ENCODE results near the gene IMMP2L.
"Not testable (repeated sequence)": the region's sequence is repeated elsewhere in the genome, so short reads cannot be mapped to it uniquely, and the experiment has no call there.

Gene IMMP2L

DNA sequence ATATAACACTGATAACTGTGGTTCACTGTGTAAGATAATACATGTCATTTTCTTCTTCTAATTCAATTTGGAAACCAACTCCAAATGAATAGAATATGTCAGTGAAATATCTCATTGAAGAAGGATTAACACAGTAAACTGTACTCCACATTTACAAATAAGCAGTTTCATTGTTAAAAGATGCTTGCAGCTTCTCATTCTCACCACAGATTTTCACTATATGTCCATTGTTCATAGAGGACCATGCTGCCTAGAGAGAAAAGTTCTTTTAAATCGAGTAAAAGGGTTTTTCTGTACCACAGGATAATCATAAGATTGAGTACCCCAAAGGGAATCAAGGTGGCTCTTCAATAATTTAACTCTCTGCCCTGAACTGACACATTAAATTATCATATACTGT is 305.9 kb downstream of the IMMP2L start:
- Histone ChIP-seq H3K4me1 (ENCODE audit: control insufficient read depth, insufficient read depth, low read length) (no peaks in the 10 kb centered on the region), H3K27ac (ENCODE audit: low read depth, low read length) (no peak overlapping the region), H3K36me3 (ENCODE audit: control insufficient read depth, insufficient read depth, low read length) (no peaks in the 10 kb centered on the region), H3K27me3 (ENCODE audit: control insufficient read depth, insufficient read depth, low read length) (no peaks in the 10 kb centered on the region), H3K9ac (ENCODE audit: low read length) (no peak overlapping the region), H3K4me3 (ENCODE audit: low read length) (no peak overlapping the region)

- H3K9ac ChIP-seq (ENCODE audit: low read length), result no peak overlapping the region
- no peak overlapping the region for H3K27ac ChIP-seq (ENCODE audit: low read depth, low read length)
- H3K36me3 ChIP-seq (ENCODE audit: control insufficient read depth, insufficient read depth, low read length), result no peaks in the 10 kb centered on the region
- no peak overlapping the region for H3K4me3 ChIP-seq (ENCODE audit: low read length)
- H3K4me1 ChIP-seq (ENCODE audit: control insufficient read depth, insufficient read depth, low read length), result no peaks in the 10 kb centered on the region
- H3K27me3 ChIP-seq (ENCODE audit: control insufficient read depth, insufficient read depth, low read length), result no peaks in the 10 kb centered on the region
Measured at GRCh38 chr7:111255576-111255975, 306.7 kb downstream of the IMMP2L start.

- not testable (repeated sequence) for H3K36me3 ChIP-seq (ENCODE audit: control insufficient read depth, insufficient read depth, low read length); H3K9ac ChIP-seq (ENCODE audit: low read length); H3K4me1 ChIP-seq (ENCODE audit: control insufficient read depth, insufficient read depth, low read length); H3K4me3 ChIP-seq (ENCODE audit: low read length); H3K27me3 ChIP-seq (ENCODE audit: control insufficient read depth, insufficient read depth, low read length); H3K27ac ChIP-seq (ENCODE audit: low read depth, low read length)
Measured at GRCh38 chr7:111251365-111251764, 310.9 kb downstream of the IMMP2L start.

GRCh38 chr7:111249807-111250206 is 312.5 kb downstream of the IMMP2L start:
- not testable (repeated sequence) for H3K4me1 ChIP-seq (ENCODE audit: control insufficient read depth, insufficient read depth, low read length); H3K4me3 ChIP-seq (ENCODE audit: low read length)

GRCh38 chr7:111242141-111242755 is 320.0 kb downstream of the IMMP2L start:
- Histone ChIP-seq H3K4me1 (ENCODE audit: control insufficient read depth, insufficient read depth, low read length) (no peaks in the 10 kb centered on the region), H3K27ac (ENCODE audit: low read depth, low read length) (no peak overlapping the region), H3K9ac (ENCODE audit: low read length) (no peak overlapping the region), H3K27me3 (ENCODE audit: control insufficient read depth, insufficient read depth, low read length) (no peaks in the 10 kb centered on the region), H3K36me3 (ENCODE audit: control insufficient read depth, insufficient read depth, low read length) (no peaks in the 10 kb centered on the region), H3K4me3 (ENCODE audit: low read length) (no peak overlapping the region)

More at GRCh38 chr7:111249807-111250206, 312.5 kb downstream of the IMMP2L start:
- H3K36me3 ChIP-seq (ENCODE audit: control insufficient read depth, insufficient read depth, low read length); H3K27me3 ChIP-seq (ENCODE audit: control insufficient read depth, insufficient read depth, low read length); H3K27ac ChIP-seq (ENCODE audit: low read depth, low read length); H3K9ac ChIP-seq (ENCODE audit: low read length): not testable (repeated sequence)

- H3K4me1 ChIP-seq (ENCODE audit: control insufficient read depth, insufficient read depth, low read length), result no peaks in the 10 kb centered on the region
- H3K36me3 ChIP-seq (ENCODE audit: control insufficient read depth, insufficient read depth, low read length), result no peaks in the 10 kb centered on the region
- no peak overlapping the region for H3K4me3 ChIP-seq (ENCODE audit: low read length)
- no peaks in the 10 kb centered on the region for H3K27me3 ChIP-seq (ENCODE audit: control insufficient read depth, insufficient read depth, low read length)
- no peak overlapping the region for H3K27ac ChIP-seq (ENCODE audit: low read depth, low read length)
- H3K9ac ChIP-seq (ENCODE audit: low read length), result no peak overlapping the region
Measured at GRCh38 chr7:111240371-111240770, 321.9 kb downstream of the IMMP2L start.

DNA sequence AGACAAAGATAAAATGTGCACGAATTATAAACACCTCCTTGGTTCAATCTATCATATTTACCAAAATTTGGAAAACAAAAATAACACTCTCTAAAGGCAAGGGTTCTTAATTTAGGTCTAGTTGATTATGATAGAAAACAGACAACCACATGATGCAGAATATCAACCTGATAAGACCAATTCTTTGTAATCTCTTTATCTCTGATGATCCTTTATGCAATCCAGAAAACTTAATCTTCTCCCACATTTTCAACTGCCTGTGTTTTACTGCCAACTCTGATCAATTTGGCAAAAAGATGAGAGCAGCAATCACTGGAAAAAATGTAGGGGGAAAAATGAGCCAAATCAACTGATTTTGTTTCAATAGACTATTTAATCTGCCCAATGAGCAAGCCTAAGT is 322.9 kb downstream of the IMMP2L start:
- Histone ChIP-seq H3K4me3 (ENCODE audit: low read length) (no peak overlapping the region), H3K36me3 (ENCODE audit: control insufficient read depth, insufficient read depth, low read length) (no peaks in the 10 kb centered on the region), H3K27me3 (ENCODE audit: control insufficient read depth, insufficient read depth, low read length) (no peaks in the 10 kb centered on the region), H3K27ac (ENCODE audit: low read depth, low read length) (no peak overlapping the region), H3K9ac (ENCODE audit: low read length) (no peak overlapping the region), H3K4me1 (ENCODE audit: control insufficient read depth, insufficient read depth, low read length) (no peaks in the 10 kb centered on the region)

GRCh38 chr7:111238886-111239285 is 323.4 kb downstream of the IMMP2L start:
- Histone ChIP-seq H3K27me3 (ENCODE audit: control insufficient read depth, insufficient read depth, low read length) (no peaks in the 10 kb centered on the region), H3K4me1 (ENCODE audit: control insufficient read depth, insufficient read depth, low read length) (no peaks in the 10 kb centered on the region), H3K9ac (ENCODE audit: low read length) (no peak overlapping the region), H3K4me3 (ENCODE audit: low read length) (peak overlapping the region; percentile 41), H3K36me3 (ENCODE audit: control insufficient read depth, insufficient read depth, low read length) (no peaks in the 10 kb centered on the region), H3K27ac (ENCODE audit: low read depth, low read length) (no peak overlapping the region)

DNA sequence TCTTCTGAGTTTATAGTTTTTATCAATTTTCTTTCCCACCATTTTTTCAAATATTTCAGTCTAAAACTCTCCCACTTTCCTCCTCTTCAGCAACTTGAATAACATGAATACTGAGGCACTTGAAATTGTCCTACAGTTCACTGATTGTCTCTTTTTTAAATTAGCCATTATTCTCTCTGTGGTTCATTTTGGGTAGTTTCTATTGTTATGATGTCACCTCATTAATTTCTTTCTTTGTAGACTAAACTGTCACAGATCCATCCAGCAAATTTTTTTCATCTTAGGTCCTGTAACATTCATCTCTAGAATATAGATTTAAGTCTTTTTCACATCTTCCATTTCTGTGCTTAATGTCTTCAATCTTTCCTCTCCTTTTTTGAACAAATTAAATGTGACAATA is 326.6 kb downstream of the IMMP2L start:
- Histone ChIP-seq H3K9ac (ENCODE audit: low read length) (no peak overlapping the region), H3K4me3 (ENCODE audit: low read length) (no peak overlapping the region), H3K36me3 (ENCODE audit: control insufficient read depth, insufficient read depth, low read length) (no peaks in the 10 kb centered on the region), H3K4me1 (ENCODE audit: control insufficient read depth, insufficient read depth, low read length) (no peaks in the 10 kb centered on the region), H3K27ac (ENCODE audit: low read depth, low read length) (no peak overlapping the region), H3K27me3 (ENCODE audit: control insufficient read depth, insufficient read depth, low read length) (no peaks in the 10 kb centered on the region)

GRCh38 chr7:111232249-111233084 is 329.8 kb downstream of the IMMP2L start:
- no peak overlapping the region for H3K4me3 ChIP-seq (ENCODE audit: low read length)
- H3K4me1 ChIP-seq (ENCODE audit: control insufficient read depth, insufficient read depth, low read length), result no peaks in the 10 kb centered on the region
- no peaks in the 10 kb centered on the region for H3K27me3 ChIP-seq (ENCODE audit: control insufficient read depth, insufficient read depth, low read length)
- no peak overlapping the region for H3K27ac ChIP-seq (ENCODE audit: low read depth, low read length)
- no peak overlapping the region for H3K9ac ChIP-seq (ENCODE audit: low read length)
- no peaks in the 10 kb centered on the region for H3K36me3 ChIP-seq (ENCODE audit: control insufficient read depth, insufficient read depth, low read length)

DNA sequence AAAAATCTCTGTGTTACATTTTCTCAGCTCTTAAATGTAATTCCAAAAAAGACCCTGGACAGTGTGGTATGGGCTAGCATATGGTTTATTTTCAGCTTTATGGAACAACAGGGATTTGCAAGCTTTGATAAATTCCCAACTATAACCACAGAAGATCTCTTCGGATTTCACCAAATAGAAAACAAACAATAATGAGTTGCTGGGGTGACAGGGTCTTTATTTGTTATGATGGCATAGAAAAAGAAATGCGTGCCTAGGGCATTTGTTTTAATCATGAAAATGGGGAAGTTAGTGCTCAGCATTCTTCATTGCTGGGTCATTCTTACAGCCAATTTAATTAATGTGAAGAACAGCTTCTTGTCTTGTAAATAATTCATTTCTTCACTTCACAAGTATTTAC is 332.4 kb downstream of the IMMP2L start:
- no peak overlapping the region for H3K27ac ChIP-seq (ENCODE audit: low read depth, low read length)
- H3K27me3 ChIP-seq (ENCODE audit: control insufficient read depth, insufficient read depth, low read length), result no peaks in the 10 kb centered on the region
- no peak overlapping the region for H3K4me3 ChIP-seq (ENCODE audit: low read length)
- no peaks in the 10 kb centered on the region for H3K36me3 ChIP-seq (ENCODE audit: control insufficient read depth, insufficient read depth, low read length)
- no peak overlapping the region for H3K9ac ChIP-seq (ENCODE audit: low read length)
- H3K4me1 ChIP-seq (ENCODE audit: control insufficient read depth, insufficient read depth, low read length), result no peaks in the 10 kb centered on the region

DNA sequence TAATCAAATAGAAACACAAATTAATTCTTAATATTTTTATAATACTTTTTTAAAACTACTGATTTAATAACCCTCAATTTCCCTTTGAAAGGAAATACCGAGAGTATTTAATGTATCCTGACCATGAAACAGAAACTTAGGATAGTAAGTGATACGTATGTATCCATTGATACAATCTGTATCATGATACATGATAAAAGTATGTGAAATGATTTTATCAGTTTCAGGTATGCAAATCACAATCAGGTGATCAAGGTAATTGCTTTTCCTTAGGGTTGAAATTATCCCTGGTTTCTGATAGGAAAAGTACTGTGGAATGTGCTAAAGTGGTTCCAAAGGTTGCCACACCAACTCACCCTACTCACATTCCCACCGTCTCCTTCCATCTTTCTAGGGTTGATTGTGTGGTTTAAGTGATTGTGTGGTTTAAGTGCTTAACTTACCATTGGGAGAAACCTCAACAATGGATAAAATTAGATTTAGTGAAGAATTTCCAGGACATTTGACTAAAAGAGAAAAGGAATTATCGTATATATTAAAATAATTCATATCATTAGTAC is 333.0 kb downstream of the IMMP2L start:
- no peaks in the 10 kb centered on the region for H3K27me3 ChIP-seq (ENCODE audit: control insufficient read depth, insufficient read depth, low read length)
- H3K4me1 ChIP-seq (ENCODE audit: control insufficient read depth, insufficient read depth, low read length), result peaks cover 2% of the 10 kb centered on the region
- no peaks in the 10 kb centered on the region for H3K36me3 ChIP-seq (ENCODE audit: control insufficient read depth, insufficient read depth, low read length)
- H3K9ac ChIP-seq (ENCODE audit: low read length), result no peak overlapping the region
- no peak overlapping the region for H3K4me3 ChIP-seq (ENCODE audit: low read length)
- H3K27ac ChIP-seq (ENCODE audit: low read depth, low read length), result no peak overlapping the region

GRCh38 chr7:111228437-111228836 is 333.9 kb downstream of the IMMP2L start:
- no peaks in the 10 kb centered on the region for H3K27me3 ChIP-seq (ENCODE audit: control insufficient read depth, insufficient read depth, low read length)
- H3K36me3 ChIP-seq (ENCODE audit: control insufficient read depth, insufficient read depth, low read length), result no peaks in the 10 kb centered on the region
- no peak overlapping the region for H3K27ac ChIP-seq (ENCODE audit: low read depth, low read length)
- H3K9ac ChIP-seq (ENCODE audit: low read length), result no peak overlapping the region
- no peak overlapping the region for H3K4me3 ChIP-seq (ENCODE audit: low read length)
- H3K4me1 ChIP-seq (ENCODE audit: control insufficient read depth, insufficient read depth, low read length), result peaks cover 2% of the 10 kb centered on the region

Measured in rectal smooth muscle tissue (tissue), 1 donor.